Measurements from ENCODE around the gene TUBB4B. TPM values are rescaled to one million over a fixed set of nuclear protein-coding genes. Genes with fewer than 3 reads are reported as not detected.

Gene TUBB4B
- total and polyA plus RNA-seq, 2 experiments from 2014 or later, result 334 to 389 TPM

DNA sequence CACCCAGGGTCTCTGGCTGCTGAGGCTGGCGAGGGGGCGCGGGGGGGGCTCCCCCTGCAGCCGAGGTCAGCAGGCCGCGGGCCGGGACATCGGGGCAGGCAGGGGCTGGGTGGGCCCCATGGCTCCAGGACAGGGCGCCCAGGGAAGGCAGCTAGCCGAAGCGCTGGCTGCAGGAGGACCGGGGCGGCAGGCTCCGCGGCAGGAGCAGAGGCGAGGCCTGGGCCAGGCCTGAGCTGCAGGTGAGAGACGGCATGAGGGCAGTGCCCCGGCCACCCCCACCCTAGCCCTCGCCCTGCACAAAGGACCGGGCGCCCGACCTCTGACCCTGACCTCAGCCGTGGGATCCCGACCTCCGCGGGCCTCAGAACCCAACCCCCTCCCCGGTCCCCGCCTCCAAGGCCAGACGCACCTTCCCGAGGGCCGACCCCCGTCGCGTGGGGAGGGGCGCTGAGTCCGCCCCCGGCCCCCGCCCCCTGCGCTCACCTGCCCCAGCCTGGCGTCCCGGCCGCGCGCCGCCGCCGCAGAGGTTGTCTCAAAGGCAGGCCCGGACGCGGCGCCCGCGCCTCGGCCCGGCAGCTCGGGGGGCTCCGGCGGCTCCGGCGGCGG is 19.5 kb upstream of the TUBB4B start (continued):
- TF ChIP-seq, protein P1, sequence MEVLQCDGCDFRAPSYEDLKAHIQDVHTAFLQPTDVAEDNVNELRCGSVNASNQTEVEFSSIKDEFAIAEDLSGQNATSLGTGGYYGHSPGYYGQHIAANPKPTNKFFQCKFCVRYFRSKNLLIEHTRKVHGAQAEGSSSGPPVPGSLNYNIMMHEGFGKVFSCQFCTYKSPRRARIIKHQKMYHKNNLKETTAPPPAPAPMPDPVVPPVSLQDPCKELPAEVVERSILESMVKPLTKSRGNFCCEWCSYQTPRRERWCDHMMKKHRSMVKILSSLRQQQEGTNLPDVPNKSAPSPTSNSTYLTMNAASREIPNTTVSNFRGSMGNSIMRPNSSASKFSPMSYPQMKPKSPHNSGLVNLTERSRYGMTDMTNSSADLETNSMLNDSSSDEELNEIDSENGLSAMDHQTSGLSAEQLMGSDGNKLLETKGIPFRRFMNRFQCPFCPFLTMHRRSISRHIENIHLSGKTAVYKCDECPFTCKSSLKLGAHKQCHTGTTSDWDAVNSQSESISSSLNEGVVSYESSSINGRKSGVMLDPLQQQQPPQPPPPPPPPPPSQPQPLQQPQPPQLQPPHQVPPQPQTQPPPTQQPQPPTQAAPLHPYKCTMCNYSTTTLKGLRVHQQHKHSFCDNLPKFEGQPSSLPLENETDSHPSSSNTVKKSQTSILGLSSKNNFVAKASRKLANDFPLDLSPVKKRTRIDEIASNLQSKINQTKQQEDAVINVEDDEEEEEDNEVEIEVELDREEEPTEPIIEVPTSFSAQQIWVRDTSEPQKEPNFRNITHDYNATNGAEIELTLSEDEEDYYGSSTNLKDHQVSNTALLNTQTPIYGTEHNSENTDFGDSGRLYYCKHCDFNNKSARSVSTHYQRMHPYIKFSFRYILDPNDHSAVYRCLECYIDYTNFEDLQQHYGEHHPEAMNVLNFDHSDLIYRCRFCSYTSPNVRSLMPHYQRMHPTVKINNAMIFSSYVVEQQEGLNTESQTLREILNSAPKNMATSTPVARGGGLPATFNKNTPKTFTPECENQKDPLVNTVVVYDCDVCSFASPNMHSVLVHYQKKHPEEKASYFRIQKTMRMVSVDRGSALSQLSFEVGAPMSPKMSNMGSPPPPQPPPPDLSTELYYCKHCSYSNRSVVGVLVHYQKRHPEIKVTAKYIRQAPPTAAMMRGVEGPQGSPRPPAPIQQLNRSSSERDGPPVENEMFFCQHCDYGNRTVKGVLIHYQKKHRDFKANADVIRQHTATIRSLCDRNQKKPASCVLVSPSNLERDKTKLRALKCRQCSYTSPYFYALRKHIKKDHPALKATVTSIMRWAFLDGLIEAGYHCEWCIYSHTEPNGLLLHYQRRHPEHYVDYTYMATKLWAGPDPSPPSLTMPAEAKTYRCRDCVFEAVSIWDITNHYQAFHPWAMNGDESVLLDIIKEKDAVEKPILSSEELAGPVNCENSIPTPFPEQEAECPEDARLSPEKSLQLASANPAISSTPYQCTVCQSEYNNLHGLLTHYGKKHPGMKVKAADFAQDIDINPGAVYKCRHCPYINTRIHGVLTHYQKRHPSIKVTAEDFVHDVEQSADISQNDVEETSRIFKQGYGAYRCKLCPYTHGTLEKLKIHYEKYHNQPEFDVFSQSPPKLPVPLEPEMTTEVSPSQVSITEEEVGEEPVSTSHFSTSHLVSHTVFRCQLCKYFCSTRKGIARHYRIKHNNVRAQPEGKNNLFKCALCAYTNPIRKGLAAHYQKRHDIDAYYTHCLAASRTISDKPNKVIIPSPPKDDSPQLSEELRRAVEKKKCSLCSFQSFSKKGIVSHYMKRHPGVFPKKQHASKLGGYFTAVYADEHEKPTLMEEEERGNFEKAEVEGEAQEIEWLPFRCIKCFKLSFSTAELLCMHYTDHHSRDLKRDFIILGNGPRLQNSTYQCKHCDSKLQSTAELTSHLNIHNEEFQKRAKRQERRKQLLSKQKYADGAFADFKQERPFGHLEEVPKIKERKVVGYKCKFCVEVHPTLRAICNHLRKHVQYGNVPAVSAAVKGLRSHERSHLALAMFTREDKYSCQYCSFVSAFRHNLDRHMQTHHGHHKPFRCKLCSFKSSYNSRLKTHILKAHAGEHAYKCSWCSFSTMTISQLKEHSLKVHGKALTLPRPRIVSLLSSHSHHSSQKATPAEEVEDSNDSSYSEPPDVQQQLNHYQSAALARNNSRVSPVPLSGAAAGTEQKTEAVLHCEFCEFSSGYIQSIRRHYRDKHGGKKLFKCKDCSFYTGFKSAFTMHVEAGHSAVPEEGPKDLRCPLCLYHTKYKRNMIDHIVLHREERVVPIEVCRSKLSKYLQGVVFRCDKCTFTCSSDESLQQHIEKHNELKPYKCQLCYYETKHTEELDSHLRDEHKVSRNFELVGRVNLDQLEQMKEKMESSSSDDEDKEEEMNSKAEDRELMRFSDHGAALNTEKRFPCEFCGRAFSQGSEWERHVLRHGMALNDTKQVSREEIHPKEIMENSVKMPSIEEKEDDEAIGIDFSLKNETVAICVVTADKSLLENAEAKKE (CRISPR knock-in tag; IDR thresholded peaks at IDR 0.05), result no peak
- TF ChIP-seq, protein P2, sequence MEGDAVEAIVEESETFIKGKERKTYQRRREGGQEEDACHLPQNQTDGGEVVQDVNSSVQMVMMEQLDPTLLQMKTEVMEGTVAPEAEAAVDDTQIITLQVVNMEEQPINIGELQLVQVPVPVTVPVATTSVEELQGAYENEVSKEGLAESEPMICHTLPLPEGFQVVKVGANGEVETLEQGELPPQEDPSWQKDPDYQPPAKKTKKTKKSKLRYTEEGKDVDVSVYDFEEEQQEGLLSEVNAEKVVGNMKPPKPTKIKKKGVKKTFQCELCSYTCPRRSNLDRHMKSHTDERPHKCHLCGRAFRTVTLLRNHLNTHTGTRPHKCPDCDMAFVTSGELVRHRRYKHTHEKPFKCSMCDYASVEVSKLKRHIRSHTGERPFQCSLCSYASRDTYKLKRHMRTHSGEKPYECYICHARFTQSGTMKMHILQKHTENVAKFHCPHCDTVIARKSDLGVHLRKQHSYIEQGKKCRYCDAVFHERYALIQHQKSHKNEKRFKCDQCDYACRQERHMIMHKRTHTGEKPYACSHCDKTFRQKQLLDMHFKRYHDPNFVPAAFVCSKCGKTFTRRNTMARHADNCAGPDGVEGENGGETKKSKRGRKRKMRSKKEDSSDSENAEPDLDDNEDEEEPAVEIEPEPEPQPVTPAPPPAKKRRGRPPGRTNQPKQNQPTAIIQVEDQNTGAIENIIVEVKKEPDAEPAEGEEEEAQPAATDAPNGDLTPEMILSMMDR (conservative IDR thresholded peaks at IDR 0.05; ENCODE audit: low read depth in 2 of 2), result no peak
- TF ChIP-seq ZNF331 (CRISPR knock-in tag; IDR thresholded peaks at IDR 0.05; ENCODE audit: low read depth) (no peak), EZH2phosphoT487 (IDR thresholded peaks at IDR 0.05; ENCODE audit: unreplicated experiment) (no peak)

DNA sequence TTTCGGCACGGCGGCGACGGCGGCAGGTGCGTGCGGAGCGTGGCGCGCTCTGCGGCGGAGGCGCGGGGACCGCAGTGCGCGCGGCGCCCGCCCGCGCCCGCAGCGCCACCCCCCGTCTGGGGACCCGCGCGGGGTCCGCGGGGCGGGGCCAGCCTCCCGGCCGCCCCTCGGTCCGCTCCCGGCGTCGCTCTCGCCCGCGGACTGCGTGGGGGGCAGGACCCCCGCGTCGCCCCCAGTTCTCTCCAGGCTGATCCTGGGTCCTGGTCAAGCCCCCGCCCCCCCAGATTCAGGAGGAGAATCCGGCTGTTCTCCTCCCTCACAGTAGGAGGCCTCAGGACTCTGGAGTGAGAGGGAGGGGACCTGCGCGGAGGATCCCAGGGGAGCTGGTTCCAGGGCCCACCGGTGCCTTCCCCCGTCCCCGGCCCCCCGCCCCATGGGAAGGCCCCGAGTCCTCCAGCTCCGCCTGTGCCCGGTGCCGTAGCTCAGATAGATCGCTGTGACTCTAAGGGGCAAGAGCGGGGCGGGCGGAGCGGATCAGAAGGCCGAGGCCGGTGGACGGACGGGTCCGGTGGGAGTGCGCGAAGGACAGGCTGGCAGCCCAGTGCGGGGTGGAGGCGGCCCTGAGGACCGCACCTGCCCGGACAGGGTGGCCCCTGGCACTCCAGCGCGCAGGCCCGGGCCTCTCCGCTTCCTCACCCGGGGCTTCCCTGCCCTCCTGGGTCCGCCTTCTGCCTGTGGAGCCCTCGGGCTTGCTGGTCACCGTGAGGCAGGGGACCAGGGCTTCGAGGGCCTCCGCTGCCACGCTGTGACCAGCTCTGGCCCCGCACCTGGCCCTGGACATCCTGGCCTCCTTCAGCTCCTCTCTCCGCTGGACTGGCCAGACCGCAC is 18.7 kb upstream of the TUBB4B start, which contains the start of gene RNF208:
Gene RNF208 (minus strand): TSS at position 51 of the 888 bp plus-strand sequence. CDS start 1,028 bp downstream, outside the sequence.
- H3K27ac ChIP-seq (ENCODE audit: low read depth), result no peak within 1 kb of the TSS
- TF ChIP-seq, protein P2 (conservative IDR thresholded peaks at IDR 0.05; ENCODE audit: low read depth in 2 of 2), result no peak
- TF ChIP-seq EZH2 (IDR thresholded peaks at IDR 0.05; ENCODE audit: low read depth, unreplicated experiment) (no peak), JUNB (IDR thresholded peaks at IDR 0.05; ENCODE audit: unreplicated experiment) (no peak), EZH2phosphoT487 (IDR thresholded peaks at IDR 0.05; ENCODE audit: unreplicated experiment) (no peak)
- TF ChIP-seq, protein P3, sequence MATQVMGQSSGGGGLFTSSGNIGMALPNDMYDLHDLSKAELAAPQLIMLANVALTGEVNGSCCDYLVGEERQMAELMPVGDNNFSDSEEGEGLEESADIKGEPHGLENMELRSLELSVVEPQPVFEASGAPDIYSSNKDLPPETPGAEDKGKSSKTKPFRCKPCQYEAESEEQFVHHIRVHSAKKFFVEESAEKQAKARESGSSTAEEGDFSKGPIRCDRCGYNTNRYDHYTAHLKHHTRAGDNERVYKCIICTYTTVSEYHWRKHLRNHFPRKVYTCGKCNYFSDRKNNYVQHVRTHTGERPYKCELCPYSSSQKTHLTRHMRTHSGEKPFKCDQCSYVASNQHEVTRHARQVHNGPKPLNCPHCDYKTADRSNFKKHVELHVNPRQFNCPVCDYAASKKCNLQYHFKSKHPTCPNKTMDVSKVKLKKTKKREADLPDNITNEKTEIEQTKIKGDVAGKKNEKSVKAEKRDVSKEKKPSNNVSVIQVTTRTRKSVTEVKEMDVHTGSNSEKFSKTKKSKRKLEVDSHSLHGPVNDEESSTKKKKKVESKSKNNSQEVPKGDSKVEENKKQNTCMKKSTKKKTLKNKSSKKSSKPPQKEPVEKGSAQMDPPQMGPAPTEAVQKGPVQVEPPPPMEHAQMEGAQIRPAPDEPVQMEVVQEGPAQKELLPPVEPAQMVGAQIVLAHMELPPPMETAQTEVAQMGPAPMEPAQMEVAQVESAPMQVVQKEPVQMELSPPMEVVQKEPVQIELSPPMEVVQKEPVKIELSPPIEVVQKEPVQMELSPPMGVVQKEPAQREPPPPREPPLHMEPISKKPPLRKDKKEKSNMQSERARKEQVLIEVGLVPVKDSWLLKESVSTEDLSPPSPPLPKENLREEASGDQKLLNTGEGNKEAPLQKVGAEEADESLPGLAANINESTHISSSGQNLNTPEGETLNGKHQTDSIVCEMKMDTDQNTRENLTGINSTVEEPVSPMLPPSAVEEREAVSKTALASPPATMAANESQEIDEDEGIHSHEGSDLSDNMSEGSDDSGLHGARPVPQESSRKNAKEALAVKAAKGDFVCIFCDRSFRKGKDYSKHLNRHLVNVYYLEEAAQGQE (IDR thresholded peaks at IDR 0.05; ENCODE audit: unreplicated experiment), result no peak

More for the DNA sequence above, 18.7 kb upstream of the TUBB4B start, which contains the start of gene RNF208:
- Histone ChIP-seq H3K4me3 (peak within 1 kb of the TSS; percentile 94), H3K36me3 (ENCODE audit: insufficient read depth) (no peaks in the 10 kb centered on the region), H3F3A (replicated peaks; ENCODE audit: low read depth) (0 out of 2 replicates have a peak, but pooled peaks cover 9% of the 10 kb centered on the region), H2AFZ (no peak within 1 kb of the TSS; the same call in 1 of the 2 replicates), H3K9me2 (ENCODE audit: insufficient read depth) (no peaks in the 10 kb centered on the region), H3K27me3 (ENCODE audit: insufficient read depth) (peaks cover 9% of the 10 kb centered on the region; the same call in 1 of the 2 replicates), H3K4me1 (ENCODE audit: insufficient read depth) (peaks cover 3% of the 10 kb centered on the region; the same call in 1 of the 2 replicates), H3K79me2 (replicated peaks; ENCODE audit: insufficient read depth) (no peaks in the 10 kb centered on the region), H3K4me2 (peak within 1 kb of the TSS; percentile 85), H4K20me1 (replicated peaks; ENCODE audit: insufficient read depth) (no peaks in the 10 kb centered on the region)
- Mint-ChIP-seq H3K4me3 (peak within 1 kb of the TSS; percentile 70), H3K4me1 (peaks cover 2% of the 10 kb centered on the region; the same call in 2 of the 3 replicates), H3K27me3 (ENCODE audit: insufficient read depth, low read depth, poor library complexity) (peaks cover under 1% of the 10 kb centered on the region), H3K27ac (no peak within 1 kb of the TSS), H3K9me3 (no peaks in the 10 kb centered on the region), H3K36me3 (ENCODE audit: low read depth) (no peaks in the 10 kb centered on the region)
- DNase-seq (ENCODE audit: low spot score), result peak; percentile 50
- ATAC-seq, result peak; percentile 6

Measured in GM23338 (cell line).